GM21423 (cell line): ENCODE measurements around the gene PLSCR4.

Experiments
- ATAC-seq: cut with Tn5 transposase; IDR thresholded peaks from one replicate; pipeline ENCODE4 v1.9.1; 2021; ENCODE audit warnings: mild to moderate bottlenecking, moderate library complexity; ENCODE audit not compliant: unreplicated experiment

PLSCR4 gene

DNA sequence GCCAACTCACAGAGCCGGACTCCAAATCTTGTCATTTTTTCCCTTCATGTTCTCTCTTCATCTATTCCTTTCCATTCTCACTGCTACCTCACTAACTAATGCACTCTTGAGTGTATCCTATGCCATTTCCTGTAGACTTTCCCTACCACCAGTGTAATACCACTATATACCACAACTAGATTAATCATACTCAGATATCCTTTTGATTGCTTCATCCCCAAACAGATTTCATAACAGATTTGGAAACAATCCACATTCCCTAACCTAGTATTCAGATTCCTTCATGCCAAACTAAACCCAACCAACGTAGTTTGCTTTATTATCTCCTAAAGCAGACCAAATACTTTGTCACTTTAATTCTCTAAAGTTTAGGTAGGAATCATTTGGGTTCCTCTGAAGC, 87.3 kb downstream of the PLSCR4 start:
- no peak for ATAC-seq

DNA sequence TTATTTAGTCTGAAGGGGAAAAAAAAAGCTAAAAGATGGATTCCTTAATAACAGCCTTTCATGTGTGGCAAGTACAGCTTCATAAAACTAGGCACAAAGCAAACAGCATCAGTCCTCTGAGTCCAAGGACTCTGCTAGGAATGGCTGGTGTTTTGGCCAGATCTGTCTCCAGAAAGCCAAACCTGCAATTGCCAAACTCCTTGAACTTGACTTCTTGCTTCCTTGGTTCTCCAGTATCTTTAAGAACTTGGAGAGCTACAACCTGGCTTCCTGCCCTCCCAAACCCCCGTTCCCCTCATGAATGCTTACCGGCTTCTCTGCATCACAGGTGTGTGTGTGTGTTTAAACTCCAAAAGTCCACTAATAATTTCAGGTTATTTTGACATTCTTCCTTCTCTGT, 88.3 kb downstream of the PLSCR4 start:
- no peak for ATAC-seq

- no peak for ATAC-seq
These were observed 89.3 kb downstream of the PLSCR4 start for GRCh38 chr3:146161663-146162002.

DNA sequence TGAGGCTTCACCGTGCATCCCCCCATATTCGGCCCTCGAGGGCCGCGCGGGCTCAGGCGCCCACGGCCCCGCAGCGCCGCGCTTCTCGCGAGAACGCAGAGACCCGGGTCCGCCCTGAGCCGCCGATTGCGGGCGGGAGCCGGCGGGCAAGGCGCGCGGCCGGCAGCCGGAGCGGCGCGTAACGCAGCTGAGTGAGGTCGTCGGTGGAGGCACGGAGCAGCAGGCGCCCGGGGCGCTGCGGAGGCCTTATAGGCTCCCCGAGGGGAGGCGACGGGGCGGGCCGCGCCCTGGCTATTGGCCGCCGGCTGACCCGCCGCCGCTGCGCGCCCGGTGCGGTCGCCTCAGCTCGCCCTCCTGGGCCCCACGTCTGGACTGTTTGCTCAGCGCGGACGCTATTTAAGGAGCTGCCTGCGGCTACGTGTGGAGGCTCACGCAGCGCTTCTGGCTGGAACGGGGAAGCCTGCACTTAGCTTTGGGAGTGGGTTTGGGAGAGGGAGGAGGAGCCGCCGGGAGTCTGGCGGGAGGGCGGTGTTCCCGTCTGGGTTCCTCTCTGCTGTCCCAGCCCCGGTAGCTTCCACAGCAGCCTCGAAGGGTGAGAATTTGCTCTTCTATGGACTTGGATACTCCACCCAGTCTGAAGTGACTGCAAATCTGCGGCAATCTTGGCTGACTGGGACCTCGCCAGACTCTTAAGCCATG, 89.8 kb downstream of the PLSCR4 start, which contains the start of gene PLOD2:
Gene PLOD2 (minus strand): TSS at position 221 of the 699 bp plus-strand sequence. CDS start 195 bp downstream, at position 26.
- peak; percentile 54 for ATAC-seq

GRCh38 chr3:146160321-146160963, 90.5 kb downstream of the PLSCR4 start:
- ATAC-seq: no peak

- no peak for ATAC-seq
These were observed 91.1 kb downstream of the PLSCR4 start for GRCh38 chr3:146159616-146160320.

DNA sequence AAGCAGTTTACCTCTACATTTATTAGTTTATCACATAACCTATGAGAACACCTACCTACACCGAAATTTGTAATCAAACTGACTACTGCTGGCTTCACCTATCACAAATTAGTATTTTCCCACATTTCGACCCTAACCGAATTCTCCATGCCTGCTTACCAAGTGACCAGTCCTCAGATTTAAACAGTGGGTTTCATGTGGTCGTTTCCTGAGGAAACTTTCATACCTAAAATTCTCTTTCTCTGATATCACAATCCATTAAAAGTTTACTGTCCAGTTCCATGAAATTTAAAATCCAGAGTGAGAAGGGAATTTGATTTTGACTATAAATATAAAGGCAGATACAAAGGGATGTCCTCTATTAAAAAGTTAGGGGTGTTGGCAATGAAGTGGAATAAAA, 91.9 kb downstream of the PLSCR4 start:
- ATAC-seq: no peak

DNA sequence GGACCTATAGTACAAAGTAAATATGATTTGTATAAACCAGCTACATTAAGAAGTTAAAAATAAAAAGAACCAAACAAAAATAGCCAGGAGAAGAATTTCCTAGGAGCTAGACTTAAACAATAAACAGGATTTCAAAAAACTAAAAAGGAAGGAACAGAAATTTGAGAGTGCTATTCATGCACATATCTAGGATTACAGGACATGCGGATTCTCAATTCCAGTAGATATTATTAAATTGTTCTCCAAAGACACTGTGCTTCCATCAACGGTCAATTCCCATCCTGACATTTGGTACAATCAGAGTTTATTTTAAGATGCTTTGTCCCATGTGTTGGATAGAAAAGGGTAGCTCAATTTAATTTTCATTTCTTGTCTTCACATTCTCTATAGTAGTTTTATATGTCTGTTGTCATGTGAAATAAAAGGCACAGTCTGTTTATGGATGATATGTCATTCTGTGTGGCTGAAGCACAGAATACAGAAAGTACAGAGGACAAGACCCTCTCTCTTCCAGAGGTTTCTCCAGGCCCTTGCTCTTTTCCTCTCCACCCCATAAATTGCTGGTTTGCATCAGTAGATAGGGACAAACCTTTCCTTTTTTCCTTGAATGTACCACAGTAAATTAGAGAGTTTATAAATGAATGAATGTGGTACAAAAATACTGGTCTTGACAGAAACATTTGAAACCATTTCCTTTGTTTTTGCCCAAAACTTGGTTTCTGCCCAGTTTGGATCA, 93.4 kb downstream of the PLSCR4 start:
- ATAC-seq: no peak

GRCh38 chr3:146156666-146157314, 94.1 kb downstream of the PLSCR4 start:
- ATAC-seq: no peak

DNA sequence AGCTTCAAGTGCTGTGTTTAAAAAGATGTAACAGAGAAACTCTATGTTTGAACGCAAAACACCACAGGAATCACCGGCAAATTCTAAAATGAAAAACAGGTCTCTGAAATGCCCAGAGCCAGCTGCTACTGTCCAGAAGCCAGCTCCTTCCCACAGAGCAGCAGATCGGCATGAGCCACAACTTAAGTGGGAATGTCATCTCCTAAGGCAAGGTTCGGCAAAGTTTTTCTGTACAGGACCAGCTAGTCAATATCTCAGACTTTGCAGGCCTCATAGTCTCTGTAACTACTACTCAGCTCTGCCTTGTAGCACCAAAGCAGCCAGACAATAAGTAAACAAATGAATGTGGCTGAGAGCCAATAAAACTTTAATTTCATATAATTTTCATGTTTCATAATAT, 94.8 kb downstream of the PLSCR4 start:
- no peak for ATAC-seq

- no peak for ATAC-seq
These were observed 95.9 kb downstream of the PLSCR4 start for GRCh38 chr3:146154995-146155394.

GRCh38 chr3:146154316-146154715, 96.6 kb downstream of the PLSCR4 start:
- ATAC-seq: no peak

GRCh38 chr3:146153429-146153828, 97.5 kb downstream of the PLSCR4 start:
- no peak for ATAC-seq

- no peak for ATAC-seq
These were observed 98.1 kb downstream of the PLSCR4 start for GRCh38 chr3:146152834-146153233.

- no peak for ATAC-seq
These were observed 102.4 kb downstream of the PLSCR4 start for GRCh38 chr3:146148468-146148931.

DNA sequence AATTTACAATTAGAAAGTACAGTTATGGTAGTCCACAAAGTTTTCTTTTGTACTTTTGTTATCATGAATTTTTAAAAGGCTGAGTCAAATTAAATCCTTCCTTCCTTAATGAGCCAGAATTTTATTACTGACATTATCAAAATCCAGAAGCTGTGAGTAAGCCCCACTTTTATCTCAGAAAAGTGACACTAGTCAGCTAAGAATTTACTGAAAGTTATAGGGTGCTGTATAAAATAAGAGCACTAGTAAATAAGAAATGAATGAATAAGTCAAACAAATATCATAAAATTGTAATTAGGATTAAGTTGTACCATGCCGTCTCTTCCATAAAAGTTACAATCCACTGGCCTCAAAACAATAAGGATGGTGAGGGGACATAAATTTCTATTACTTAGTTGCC, 105.3 kb downstream of the PLSCR4 start:
- ATAC-seq: no peak

GRCh38 chr3:146142757-146143156, 108.1 kb downstream of the PLSCR4 start:
- ATAC-seq: no peak
